ENCODE measurements around the gene C3orf18. TPM values are rescaled to one million over a fixed set of nuclear protein-coding genes. Genes with fewer than 3 reads are reported as not detected.

Gene C3orf18
- total RNA-seq, 1 donor from 2014 or later = 5.9 TPM

GRCh38 chr3:50524746-50525145 is 42.8 kb downstream of the C3orf18 start:
- Mint-ChIP-seq H3K4me1 (no peaks in the 10 kb centered on the region), H3K9me3 (no peaks in the 10 kb centered on the region), H3K27ac (no peak overlapping the region), H3K4me3 (no peak overlapping the region), H3K27me3 (peaks cover 17% of the 10 kb centered on the region), H3K36me3 (ENCODE audit: low read depth) (no peaks in the 10 kb centered on the region)
- CTCF ChIA-PET = no interaction called here
- ATAC-seq (ENCODE audit: low read depth) (no peak), DNase-seq (no peak)
- no peak for TF ChIP-seq CTCF (IDR thresholded peaks at IDR 0.05)
- intact Hi-C loops (cut with micrococcal nuclease) = no loop called here
- POLR2A ChIA-PET = no interaction called here

GRCh38 chr3:50523279-50523811 is 44.2 kb downstream of the C3orf18 start:
- H3K27me3 Mint-ChIP-seq = peaks cover 10% of the 10 kb centered on the region
- no peak for TF ChIP-seq CTCF (IDR thresholded peaks at IDR 0.05)
- DNase-seq (no peak), ATAC-seq (ENCODE audit: low read depth) (no peak)
- no peak overlapping the region for H3K4me3 Mint-ChIP-seq
- no peaks in the 10 kb centered on the region for H3K9me3 Mint-ChIP-seq
- peaks cover 3% of the 10 kb centered on the region for H3K4me1 Mint-ChIP-seq
- no peaks in the 10 kb centered on the region for H3K36me3 Mint-ChIP-seq (ENCODE audit: low read depth)
- ChIA-PET POLR2A (no interaction called here), CTCF (interaction anchor here (0.6 to 1.4 kb wide), 3 partner anchors 19 to 331 kb away, joined by 3 to 6 read pairs (median 3); no protein-coding TSS in a partner anchor)
- intact Hi-C loops (cut with micrococcal nuclease) = no loop called here
- H3K27ac Mint-ChIP-seq = no peak overlapping the region

GRCh38 chr3:50521572-50521971 is 46.0 kb downstream of the C3orf18 start:
- POLR2A ChIA-PET = no interaction called here
- no peaks in the 10 kb centered on the region for H3K36me3 Mint-ChIP-seq (ENCODE audit: low read depth)
- no peaks in the 10 kb centered on the region for H3K9me3 Mint-ChIP-seq
- H3K4me1 Mint-ChIP-seq = peaks cover 7% of the 10 kb centered on the region
- ATAC-seq (ENCODE audit: low read depth) = no peak
- no peak for TF ChIP-seq CTCF (IDR thresholded peaks at IDR 0.05)
- H3K4me3 Mint-ChIP-seq = no peak overlapping the region
- DNase-seq = no peak
- CTCF ChIA-PET = interaction anchor here (0.9 kb wide), 1 partner anchor 21 kb away, joined by 3 read pairs; no protein-coding TSS in a partner anchor
- no peak overlapping the region for H3K27ac Mint-ChIP-seq
- intact Hi-C loops (cut with micrococcal nuclease) = no loop called here
- H3K27me3 Mint-ChIP-seq = peaks cover 3% of the 10 kb centered on the region

GRCh38 chr3:50520849-50521248 is 46.7 kb downstream of the C3orf18 start:
- H3K4me3 Mint-ChIP-seq = no peak overlapping the region
- ATAC-seq (ENCODE audit: low read depth) = no peak
- no peak overlapping the region for H3K27ac Mint-ChIP-seq
- peaks cover 3% of the 10 kb centered on the region for H3K27me3 Mint-ChIP-seq
- peaks cover 14% of the 10 kb centered on the region for H3K4me1 Mint-ChIP-seq
- ChIA-PET CTCF (no interaction called here), POLR2A (no interaction called here)
- no peaks in the 10 kb centered on the region for H3K36me3 Mint-ChIP-seq (ENCODE audit: low read depth)
- no peak for TF ChIP-seq CTCF (IDR thresholded peaks at IDR 0.05)
- no peak for DNase-seq
- intact Hi-C loops (cut with micrococcal nuclease) = no loop called here
- no peaks in the 10 kb centered on the region for H3K9me3 Mint-ChIP-seq

- Mint-ChIP-seq H3K9me3 (no peaks in the 10 kb centered on the region), H3K27me3 (peaks cover 3% of the 10 kb centered on the region), H3K4me3 (no peak overlapping the region), H3K36me3 (ENCODE audit: low read depth) (no peaks in the 10 kb centered on the region), H3K27ac (no peak overlapping the region), H3K4me1 (peaks cover 27% of the 10 kb centered on the region)
- ChIA-PET POLR2A (no interaction called here), CTCF (no interaction called here)
- DNase-seq (peak; percentile 52), ATAC-seq (ENCODE audit: low read depth) (peak; percentile 38)
- intact Hi-C loops (cut with micrococcal nuclease) = loop anchor here (1.0 to 5.0 kb wide), 3 partner anchors 23 to 162 kb away; partner anchors contain the start of gene TMEM115
- TF ChIP-seq CTCF (IDR thresholded peaks at IDR 0.05) = no peak
Measured at GRCh38 chr3:50519471-50520089, 48.0 kb downstream of the C3orf18 start.

Data from activated B cell treated with CpG ODN at 0.5 μM for 24 hours (primary cell).